ENCODE data around the gene BBS9.

BBS9 gene

DNA sequence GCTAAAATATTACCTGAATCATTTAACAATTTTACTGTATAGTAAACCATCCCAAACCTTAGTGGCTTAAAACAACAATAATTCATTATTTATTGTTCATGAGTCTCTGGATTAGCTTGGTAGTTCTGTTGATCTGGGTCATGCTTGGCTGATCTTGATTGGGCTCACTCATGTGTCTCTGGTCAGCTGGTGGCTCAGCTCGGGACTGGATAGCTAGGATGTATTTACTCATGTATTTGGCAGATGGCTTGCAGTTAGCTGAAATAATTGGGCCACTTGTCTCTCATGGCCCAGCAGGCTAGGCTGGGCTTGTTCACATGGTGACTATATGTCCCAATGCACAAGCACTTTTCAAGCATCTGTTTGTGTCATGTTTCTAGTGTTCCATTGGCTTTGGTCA, 262.8 kb downstream of the BBS9 start:
- no CpG with 5 or more reads among the region's 1 CpG for WGBS (ENCODE audit: insufficient coverage, insufficient read length)
- DNase-seq (ENCODE audit: low read depth, low spot score) = no peak
- no peak overlapping the region for H3K27ac ChIP-seq (ENCODE audit: low read length)

DNA sequence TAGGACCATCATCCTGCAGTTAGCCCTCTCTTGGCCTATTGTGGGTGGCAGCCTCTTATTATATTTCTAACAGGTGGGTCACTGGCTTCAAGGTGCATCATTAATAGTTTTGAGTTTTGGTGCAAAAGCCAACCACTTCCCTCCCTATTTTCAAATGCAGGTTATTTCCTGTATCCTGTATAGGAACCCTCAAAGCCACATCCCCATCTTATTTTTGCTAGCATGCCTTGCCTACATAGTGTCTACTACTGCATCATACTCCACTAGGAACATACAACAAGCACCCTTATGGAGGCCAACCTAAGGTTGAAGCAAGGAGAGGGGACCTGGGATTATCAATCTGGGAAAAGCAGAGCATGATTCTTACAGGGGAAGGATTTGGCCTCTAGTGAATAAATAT, 264.4 kb downstream of the BBS9 start:
- H3K4me3 ChIP-seq (ENCODE audit: low read length) = no peak overlapping the region
- no peak overlapping the region for H3K27ac ChIP-seq (ENCODE audit: low read length)
- H3K9me3 ChIP-seq (ENCODE audit: control insufficient read depth, insufficient read depth, low read length) = no peaks in the 10 kb centered on the region
- H3K4me1 ChIP-seq (ENCODE audit: control insufficient read depth, insufficient read depth, low read length) = no peaks in the 10 kb centered on the region
- DNase-seq (ENCODE audit: low read depth, low spot score) = no peak
- H3K36me3 ChIP-seq (ENCODE audit: control insufficient read depth, insufficient read depth, low read length) = no peaks in the 10 kb centered on the region
- H3K27me3 ChIP-seq (ENCODE audit: control insufficient read depth, insufficient read depth, low read length) = no peaks in the 10 kb centered on the region

More for the DNA sequence above, 262.8 kb downstream of the BBS9 start:
- Histone ChIP-seq H3K9me3 (ENCODE audit: control insufficient read depth, insufficient read depth, low read length) (no peaks in the 10 kb centered on the region), H3K4me3 (ENCODE audit: low read length) (no peak overlapping the region), H3K27me3 (ENCODE audit: control insufficient read depth, insufficient read depth, low read length) (no peaks in the 10 kb centered on the region), H3K36me3 (ENCODE audit: control insufficient read depth, insufficient read depth, low read length) (no peaks in the 10 kb centered on the region; the same call in 1 of the 2 replicates), H3K4me1 (ENCODE audit: control insufficient read depth, insufficient read depth, low read length) (no peaks in the 10 kb centered on the region)

DNA sequence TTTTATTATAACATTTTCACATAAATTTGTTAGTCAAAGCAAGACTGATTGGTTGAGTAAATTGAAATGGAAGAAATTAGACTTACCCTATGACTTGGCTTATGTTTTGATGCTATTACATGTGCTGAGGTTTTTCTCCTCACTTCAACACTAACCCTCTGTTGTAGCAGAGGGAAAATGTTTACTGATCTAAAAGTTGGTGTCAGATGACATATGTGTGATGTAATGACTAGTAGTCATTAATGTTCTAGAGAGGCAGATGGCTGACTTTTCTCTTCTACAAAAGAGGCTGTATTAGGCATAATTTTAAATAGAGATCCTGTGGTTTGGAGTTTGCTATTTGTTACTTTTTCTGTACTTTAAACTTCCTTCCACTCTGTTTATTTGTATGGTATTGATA, 266.0 kb downstream of the BBS9 start:
- Histone ChIP-seq H3K27me3 (ENCODE audit: control insufficient read depth, insufficient read depth, low read length) (no peaks in the 10 kb centered on the region), H3K36me3 (ENCODE audit: control insufficient read depth, insufficient read depth, low read length) (no peaks in the 10 kb centered on the region), H3K27ac (ENCODE audit: low read length) (no peak overlapping the region), H3K4me3 (ENCODE audit: low read length) (no peak overlapping the region), H3K4me1 (ENCODE audit: control insufficient read depth, insufficient read depth, low read length) (no peaks in the 10 kb centered on the region), H3K9me3 (ENCODE audit: control insufficient read depth, insufficient read depth, low read length) (no peaks in the 10 kb centered on the region)
- DNase-seq (ENCODE audit: low read depth, low spot score) = no peak

- Histone ChIP-seq H3K36me3 (ENCODE audit: control insufficient read depth, insufficient read depth, low read length) (no peaks in the 10 kb centered on the region), H3K4me3 (ENCODE audit: low read length) (no peak overlapping the region), H3K9me3 (ENCODE audit: control insufficient read depth, insufficient read depth, low read length) (no peaks in the 10 kb centered on the region; the same call in 1 of the 2 replicates), H3K27ac (ENCODE audit: low read length) (no peak overlapping the region), H3K27me3 (ENCODE audit: control insufficient read depth, insufficient read depth, low read length) (no peaks in the 10 kb centered on the region), H3K4me1 (ENCODE audit: control insufficient read depth, insufficient read depth, low read length) (no peaks in the 10 kb centered on the region)
- DNase-seq (ENCODE audit: low read depth, low spot score) = no peak
- no CpG with 5 or more reads among the region's 3 CpGs for WGBS (ENCODE audit: insufficient coverage, insufficient read length)
Measured at GRCh38 chr7:33399528-33400213, 270.3 kb downstream of the BBS9 start.

DNA sequence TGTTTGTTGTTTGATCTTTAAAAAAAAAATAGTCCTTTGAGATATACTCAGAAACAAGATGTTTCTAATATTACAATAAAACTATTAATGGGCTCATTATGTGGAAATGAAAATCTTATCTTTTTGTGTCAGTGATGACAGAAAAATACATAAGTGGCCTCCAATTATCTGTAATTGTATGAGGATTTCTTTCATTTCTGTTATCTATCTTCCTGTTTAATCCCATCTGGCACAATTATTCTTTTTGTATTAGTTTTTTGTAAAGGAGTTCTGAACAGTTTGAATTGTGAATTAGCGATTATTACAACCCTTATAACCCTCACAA, 270.8 kb downstream of the BBS9 start:
- no peaks in the 10 kb centered on the region for H3K4me1 ChIP-seq (ENCODE audit: control insufficient read depth, insufficient read depth, low read length)
- no peak overlapping the region for H3K27ac ChIP-seq (ENCODE audit: low read length)
- no peak for DNase-seq (ENCODE audit: low read depth, low spot score)
- H3K4me3 ChIP-seq (ENCODE audit: low read length) = no peak overlapping the region
- no peaks in the 10 kb centered on the region for H3K27me3 ChIP-seq (ENCODE audit: control insufficient read depth, insufficient read depth, low read length)
- no peaks in the 10 kb centered on the region; the same call in 1 of the 2 replicates for H3K9me3 ChIP-seq (ENCODE audit: control insufficient read depth, insufficient read depth, low read length)
- WGBS (ENCODE audit: insufficient coverage, insufficient read length) = no CpG with 5 or more reads among the region's 1 CpG
- H3K36me3 ChIP-seq (ENCODE audit: control insufficient read depth, insufficient read depth, low read length) = no peaks in the 10 kb centered on the region

- H3K4me1 ChIP-seq (ENCODE audit: control insufficient read depth, insufficient read depth, low read length) = no peaks in the 10 kb centered on the region
- no CpG with 5 or more reads among the region's 1 CpG for WGBS (ENCODE audit: insufficient coverage, insufficient read length)
Measured at GRCh38 chr7:33410266-33410665, 280.9 kb downstream of the BBS9 start.

GRCh38 chr7:33411020-33411419, 281.7 kb downstream of the BBS9 start:
- no peaks in the 10 kb centered on the region for H3K4me1 ChIP-seq (ENCODE audit: control insufficient read depth, insufficient read depth, low read length)
- DNase-seq (ENCODE audit: low read depth, low spot score) = no peak
- no peak overlapping the region for H3K4me3 ChIP-seq (ENCODE audit: low read length)
- no peaks in the 10 kb centered on the region for H3K36me3 ChIP-seq (ENCODE audit: control insufficient read depth, insufficient read depth, low read length)
- WGBS (ENCODE audit: insufficient coverage, insufficient read length) = no CpG with 5 or more reads among the region's 3 CpGs
- no peaks in the 10 kb centered on the region for H3K27me3 ChIP-seq (ENCODE audit: control insufficient read depth, insufficient read depth, low read length)
- H3K9me3 ChIP-seq (ENCODE audit: control insufficient read depth, insufficient read depth, low read length) = no peaks in the 10 kb centered on the region; the same call in 1 of the 2 replicates
- no peak overlapping the region for H3K27ac ChIP-seq (ENCODE audit: low read length)

More at GRCh38 chr7:33410266-33410665, 280.9 kb downstream of the BBS9 start:
- Histone ChIP-seq H3K36me3 (ENCODE audit: control insufficient read depth, insufficient read depth, low read length) (no peaks in the 10 kb centered on the region), H3K9me3 (ENCODE audit: control insufficient read depth, insufficient read depth, low read length) (no peaks in the 10 kb centered on the region; the same call in 1 of the 2 replicates), H3K27ac (ENCODE audit: low read length) (no peak overlapping the region), H3K27me3 (ENCODE audit: control insufficient read depth, insufficient read depth, low read length) (no peaks in the 10 kb centered on the region), H3K4me3 (ENCODE audit: low read length) (no peak overlapping the region)
- DNase-seq (ENCODE audit: low read depth, low spot score) = no peak

- no peak for DNase-seq (ENCODE audit: low read depth, low spot score)
- Histone ChIP-seq H3K4me1 (ENCODE audit: control insufficient read depth, insufficient read depth, low read length) (no peaks in the 10 kb centered on the region), H3K4me3 (ENCODE audit: low read length) (no peak overlapping the region), H3K9me3 (ENCODE audit: control insufficient read depth, insufficient read depth, low read length) (no peaks in the 10 kb centered on the region; the same call in 1 of the 2 replicates), H3K27ac (ENCODE audit: low read length) (no peak overlapping the region), H3K36me3 (ENCODE audit: control insufficient read depth, insufficient read depth, low read length) (no peaks in the 10 kb centered on the region), H3K27me3 (ENCODE audit: control insufficient read depth, insufficient read depth, low read length) (no peaks in the 10 kb centered on the region)
Measured at GRCh38 chr7:33412331-33412730, 283.0 kb downstream of the BBS9 start.

- no peaks in the 10 kb centered on the region for H3K36me3 ChIP-seq (ENCODE audit: control insufficient read depth, insufficient read depth, low read length)
- no peak overlapping the region for H3K4me3 ChIP-seq (ENCODE audit: low read length)
- whole genome bisulfite sequencing (ENCODE audit: insufficient coverage, insufficient read length) = no CpG with 5 or more reads among the region's 6 CpGs
- peak; percentile 50 for DNase-seq (ENCODE audit: low read depth, low spot score)
- no peaks in the 10 kb centered on the region for H3K27me3 ChIP-seq (ENCODE audit: control insufficient read depth, insufficient read depth, low read length)
- H3K27ac ChIP-seq (ENCODE audit: low read length) = no peak overlapping the region
- H3K4me1 ChIP-seq (ENCODE audit: control insufficient read depth, insufficient read depth, low read length) = peaks cover 4% of the 10 kb centered on the region; the same call in 1 of the 2 replicates
- no peaks in the 10 kb centered on the region for H3K9me3 ChIP-seq (ENCODE audit: control insufficient read depth, insufficient read depth, low read length)
Measured at GRCh38 chr7:33418251-33418701, 288.9 kb downstream of the BBS9 start.

DNA sequence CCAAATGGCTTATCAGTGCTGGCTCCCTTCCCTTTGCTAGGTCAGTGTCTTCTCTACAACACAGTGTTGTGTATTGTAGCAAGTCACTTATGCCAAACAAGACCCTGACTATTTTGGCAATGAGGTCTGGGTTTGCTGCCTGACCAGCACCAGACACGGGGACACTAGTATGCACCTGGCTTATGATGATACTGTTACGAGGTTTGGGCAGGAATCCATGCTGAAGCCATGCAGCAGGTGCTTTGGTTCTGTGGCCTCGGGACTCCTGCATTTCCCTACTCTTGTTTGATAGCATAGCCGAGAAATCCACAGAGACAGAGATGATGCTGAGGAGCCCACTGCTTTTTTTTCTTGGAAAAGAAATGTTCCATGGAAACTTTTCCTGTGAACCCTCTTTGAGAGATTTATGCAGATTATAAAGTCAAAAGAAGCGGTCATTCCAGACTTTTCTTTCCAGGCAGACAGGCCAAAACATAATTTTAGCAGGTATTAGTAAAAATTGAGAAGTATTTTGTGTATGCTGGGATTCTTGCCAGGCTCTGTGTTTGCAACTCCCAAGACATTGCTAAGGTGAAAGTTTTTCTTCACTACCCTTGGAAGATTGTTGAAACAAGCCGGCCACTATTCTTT, 291.1 kb downstream of the BBS9 start:
- no peaks in the 10 kb centered on the region for H3K36me3 ChIP-seq (ENCODE audit: control insufficient read depth, insufficient read depth, low read length)
- no peak overlapping the region for H3K27ac ChIP-seq (ENCODE audit: low read length)
- no peaks in the 10 kb centered on the region for H3K27me3 ChIP-seq (ENCODE audit: control insufficient read depth, insufficient read depth, low read length)
- H3K4me1 ChIP-seq (ENCODE audit: control insufficient read depth, insufficient read depth, low read length) = peaks cover 4% of the 10 kb centered on the region; the same call in 1 of the 2 replicates
- WGBS (ENCODE audit: insufficient coverage, insufficient read length) = no CpG with 5 or more reads among the region's 6 CpGs
- H3K9me3 ChIP-seq (ENCODE audit: control insufficient read depth, insufficient read depth, low read length) = no peaks in the 10 kb centered on the region
- no peak overlapping the region for H3K4me3 ChIP-seq (ENCODE audit: low read length)
- DNase-seq (ENCODE audit: low read depth, low spot score) = no peak

- Histone ChIP-seq H3K4me3 (ENCODE audit: low read length) (no peak overlapping the region), H3K9me3 (ENCODE audit: control insufficient read depth, insufficient read depth, low read length) (no peaks in the 10 kb centered on the region), H3K4me1 (ENCODE audit: control insufficient read depth, insufficient read depth, low read length) (peaks cover 4% of the 10 kb centered on the region; the same call in 1 of the 2 replicates), H3K27ac (ENCODE audit: low read length) (no peak overlapping the region), H3K36me3 (ENCODE audit: control insufficient read depth, insufficient read depth, low read length) (no peaks in the 10 kb centered on the region), H3K27me3 (ENCODE audit: control insufficient read depth, insufficient read depth, low read length) (no peaks in the 10 kb centered on the region)
- DNase-seq (ENCODE audit: low read depth, low spot score) = no peak
- WGBS (ENCODE audit: insufficient coverage, insufficient read length) = no CpG with 5 or more reads among the region's 1 CpG
Measured at GRCh38 chr7:33421429-33421828, 292.1 kb downstream of the BBS9 start.

All from iPS DF 6.9 (cell line).